ENCODE measurements around the gene RPL18A. TPM values are rescaled to one million over a fixed set of nuclear protein-coding genes. Genes with fewer than 3 reads are reported as not detected.
A peak's percentile ranks its signal among the peaks of the same experiment; 100 is the strongest.

RPL18A gene
- total and polyA plus RNA-seq, 10 of the 15 experiments (the other 5 are each of a cell fraction or from before 2014, with no cell fraction given) = 1,181 to 3,774 (median 2,300) TPM

DNA sequence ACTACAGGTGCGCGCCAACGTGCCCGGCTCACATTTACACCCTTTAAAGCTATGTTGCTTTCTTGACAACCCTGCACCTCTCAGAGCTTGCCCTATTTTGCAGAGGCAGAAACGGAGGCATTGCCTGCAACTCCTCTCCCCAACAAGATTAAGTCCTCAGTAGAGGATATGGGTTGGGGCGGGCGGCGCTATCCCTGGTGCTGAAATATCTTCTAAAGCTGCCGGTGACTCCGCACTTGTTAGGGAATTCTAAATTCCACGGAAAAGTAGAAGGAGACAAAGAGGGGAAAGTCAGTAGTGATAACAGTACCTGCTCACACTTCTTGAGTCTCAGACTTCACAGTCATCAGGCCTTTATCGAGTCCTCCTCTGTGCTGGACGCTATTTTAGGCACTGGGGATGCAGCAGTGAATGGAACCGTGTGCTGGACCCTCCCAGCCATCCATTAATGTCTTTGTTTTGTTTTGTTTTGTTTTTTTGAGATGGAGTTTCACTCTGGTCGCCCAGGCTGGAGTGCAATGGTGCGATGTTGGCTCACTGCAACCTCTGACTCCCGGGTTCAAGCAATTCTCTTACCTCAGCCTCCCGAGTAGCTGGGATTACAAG lies 30.0 kb downstream of the RPL18A start:
- WGBS (ENCODE audit: insufficient coverage, insufficient replicate concordance, low lambda C conversion rate, missing lambda C conversion rate) = 64% methylated on average over 18 of the region's 18 CpGs
- Histone ChIP-seq H3K79me2 (ENCODE audit: control insufficient read depth, insufficient read depth, low read length) (no peaks in the 10 kb centered on the region), H3K9me3 (replicated peaks; ENCODE audit: control insufficient read depth, insufficient read depth, low read length) (no peaks in the 10 kb centered on the region), H3K4me3 (no peak overlapping the region), H4K20me1 (ENCODE audit: control insufficient read depth, insufficient read depth) (no peaks in the 10 kb centered on the region), H3K4me2 (ENCODE audit: control insufficient read depth, insufficient read depth) (no peak overlapping the region), H3K36me3 (ENCODE audit: control insufficient read depth in 2 of 2, insufficient read depth in 2 of 2, low read length in 1 of 2) (no peaks in the 10 kb centered on the region), H3K27ac (ENCODE audit: control insufficient read depth, insufficient read depth) (no peak overlapping the region), H3K4me1 (ENCODE audit: control insufficient read depth, insufficient read depth, low read length) (peaks cover 23% of the 10 kb centered on the region), H2AFZ (ENCODE audit: control insufficient read depth, low read depth, low read length) (no peak overlapping the region), H3K27me3 (replicated peaks in 1 of 2; ENCODE audit: control insufficient read depth in 2 of 2, insufficient read depth in 2 of 2, low read length in 1 of 2) (no peaks in the 10 kb centered on the region; a peak in 1 of 4 replicates), H3K9ac (ENCODE audit: control insufficient read depth, insufficient read depth, low read length) (no peak overlapping the region)
- TF ChIP-seq YY1 (IDR thresholded peaks at IDR 0.05; ENCODE audit: low read depth, low read length) = no peak
- TF ChIP-seq, protein P1, sequence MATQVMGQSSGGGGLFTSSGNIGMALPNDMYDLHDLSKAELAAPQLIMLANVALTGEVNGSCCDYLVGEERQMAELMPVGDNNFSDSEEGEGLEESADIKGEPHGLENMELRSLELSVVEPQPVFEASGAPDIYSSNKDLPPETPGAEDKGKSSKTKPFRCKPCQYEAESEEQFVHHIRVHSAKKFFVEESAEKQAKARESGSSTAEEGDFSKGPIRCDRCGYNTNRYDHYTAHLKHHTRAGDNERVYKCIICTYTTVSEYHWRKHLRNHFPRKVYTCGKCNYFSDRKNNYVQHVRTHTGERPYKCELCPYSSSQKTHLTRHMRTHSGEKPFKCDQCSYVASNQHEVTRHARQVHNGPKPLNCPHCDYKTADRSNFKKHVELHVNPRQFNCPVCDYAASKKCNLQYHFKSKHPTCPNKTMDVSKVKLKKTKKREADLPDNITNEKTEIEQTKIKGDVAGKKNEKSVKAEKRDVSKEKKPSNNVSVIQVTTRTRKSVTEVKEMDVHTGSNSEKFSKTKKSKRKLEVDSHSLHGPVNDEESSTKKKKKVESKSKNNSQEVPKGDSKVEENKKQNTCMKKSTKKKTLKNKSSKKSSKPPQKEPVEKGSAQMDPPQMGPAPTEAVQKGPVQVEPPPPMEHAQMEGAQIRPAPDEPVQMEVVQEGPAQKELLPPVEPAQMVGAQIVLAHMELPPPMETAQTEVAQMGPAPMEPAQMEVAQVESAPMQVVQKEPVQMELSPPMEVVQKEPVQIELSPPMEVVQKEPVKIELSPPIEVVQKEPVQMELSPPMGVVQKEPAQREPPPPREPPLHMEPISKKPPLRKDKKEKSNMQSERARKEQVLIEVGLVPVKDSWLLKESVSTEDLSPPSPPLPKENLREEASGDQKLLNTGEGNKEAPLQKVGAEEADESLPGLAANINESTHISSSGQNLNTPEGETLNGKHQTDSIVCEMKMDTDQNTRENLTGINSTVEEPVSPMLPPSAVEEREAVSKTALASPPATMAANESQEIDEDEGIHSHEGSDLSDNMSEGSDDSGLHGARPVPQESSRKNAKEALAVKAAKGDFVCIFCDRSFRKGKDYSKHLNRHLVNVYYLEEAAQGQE (IDR thresholded peaks at IDR 0.05; ENCODE audit: low read depth, low read length) = peak; percentile 90
- ChIA-PET POLR2A (no interaction called here), SMC1A (ENCODE audit: uncharacterized antibody, unreplicated experiment) (no interaction called here), CTCF (no interaction called here), RAD21 (ENCODE audit: unreplicated experiment) (no interaction called here)
- ATAC-seq (no peak), FAIRE-seq (no peak), DNase-seq (ENCODE audit: low read depth, low spot score) (no peak)
- in situ Hi-C loops (cut with MboI) = no loop called here
- intact Hi-C loops (cut with micrococcal nuclease; ENCODE audit: unreplicated experiment) = loop anchor here (5.0 kb wide), 1 partner anchor 38 kb away; no protein-coding TSS in a partner anchor
- no TSS peak for BruUV-seq (replicated peaks)

DNA sequence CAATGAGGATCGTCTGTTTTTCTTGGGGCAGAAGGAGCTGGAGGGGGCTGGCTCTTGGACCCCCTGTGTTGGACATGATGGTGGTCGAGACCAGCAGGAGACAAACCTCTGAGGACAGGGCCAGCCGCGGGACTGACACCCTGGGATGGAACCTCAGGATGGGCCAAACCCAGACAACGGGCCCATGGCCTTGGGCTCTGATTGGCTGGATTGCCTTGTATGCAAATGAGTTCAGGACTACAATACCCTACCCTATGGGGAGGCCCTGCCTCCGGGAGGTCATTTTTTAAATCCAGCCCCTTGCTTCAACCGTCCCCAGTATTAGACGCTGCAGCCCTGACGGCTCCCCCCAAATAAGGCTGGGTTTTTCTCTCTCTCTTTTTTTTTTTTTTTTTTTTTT lies 34.1 kb downstream of the RPL18A start:
- no peak for DNase-seq (ENCODE audit: low read depth, low spot score)
- no peaks in the 10 kb centered on the region for H3K4me1 ChIP-seq (ENCODE audit: control insufficient read depth, insufficient read depth, low read length)
- H3K4me3 ChIP-seq = no peak overlapping the region
- no TSS peak for BruUV-seq (replicated peaks)
- H3K4me2 ChIP-seq (ENCODE audit: control insufficient read depth, insufficient read depth) = no peak overlapping the region
- FAIRE-seq = no peak
- no peaks in the 10 kb centered on the region for H3K79me2 ChIP-seq (ENCODE audit: control insufficient read depth, insufficient read depth, low read length)
- ChIA-PET CTCF (no interaction called here), SMC1A (ENCODE audit: uncharacterized antibody, unreplicated experiment) (no interaction called here), POLR2A (no interaction called here), RAD21 (ENCODE audit: unreplicated experiment) (no interaction called here)
- H3K9me3 ChIP-seq (replicated peaks; ENCODE audit: control insufficient read depth, insufficient read depth, low read length) = no peaks in the 10 kb centered on the region
- WGBS (ENCODE audit: insufficient coverage, insufficient replicate concordance, low lambda C conversion rate, missing lambda C conversion rate) = 50% methylated on average over 9 of the region's 9 CpGs
- H2AFZ ChIP-seq (ENCODE audit: control insufficient read depth, low read depth, low read length) = no peak overlapping the region
- ATAC-seq = no peak
- H3K27me3 ChIP-seq (replicated peaks in 1 of 2; ENCODE audit: control insufficient read depth in 2 of 2, insufficient read depth in 2 of 2, low read length in 1 of 2) = no peaks in the 10 kb centered on the region; a peak in 1 of 4 replicates
- no peaks in the 10 kb centered on the region for H3K36me3 ChIP-seq (ENCODE audit: control insufficient read depth in 2 of 2, insufficient read depth in 2 of 2, low read length in 1 of 2)
- intact Hi-C loops (cut with micrococcal nuclease; ENCODE audit: unreplicated experiment) = no loop called here
- no peaks in the 10 kb centered on the region for H4K20me1 ChIP-seq (ENCODE audit: control insufficient read depth, insufficient read depth)
- H3K27ac ChIP-seq (ENCODE audit: control insufficient read depth, insufficient read depth) = no peak overlapping the region
- no peak overlapping the region for H3K9ac ChIP-seq (ENCODE audit: control insufficient read depth, insufficient read depth, low read length)
- in situ Hi-C loops (cut with MboI) = no loop called here
- no peak for TF ChIP-seq STAT3 (IDR thresholded peaks at IDR 0.05; ENCODE audit: low read depth, low read length)
- no peak for TF ChIP-seq YY1 (IDR thresholded peaks at IDR 0.05; ENCODE audit: low read depth, low read length)
- no peak for TF ChIP-seq IKZF2 (IDR thresholded peaks at IDR 0.05)
- no peak for TF ChIP-seq HCFC1 (IDR thresholded peaks at IDR 0.05; ENCODE audit: low read length)
- TF ChIP-seq, protein P2, sequence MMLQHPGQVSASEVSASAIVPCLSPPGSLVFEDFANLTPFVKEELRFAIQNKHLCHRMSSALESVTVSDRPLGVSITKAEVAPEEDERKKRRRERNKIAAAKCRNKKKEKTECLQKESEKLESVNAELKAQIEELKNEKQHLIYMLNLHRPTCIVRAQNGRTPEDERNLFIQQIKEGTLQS (IDR thresholded peaks at IDR 0.05; ENCODE audit: borderline replicate concordance, extremely low read depth, low read depth, low read length) = no peak
- TF ChIP-seq EGR1 (IDR thresholded peaks at IDR 0.05; ENCODE audit: borderline replicate concordance in 1 of 2, low read depth in 2 of 2, low read length in 2 of 2) = no peak
- TF ChIP-seq PML (IDR thresholded peaks at IDR 0.05; ENCODE audit: low read length) = no peak
- no peak for TF ChIP-seq RB1 (IDR thresholded peaks at IDR 0.05; ENCODE audit: borderline replicate concordance)
- no peak for TF ChIP-seq EZH2 (IDR thresholded peaks at IDR 0.05; ENCODE audit: borderline replicate concordance, control insufficient read depth, low read depth, low read length)
- TF ChIP-seq TARDBP (IDR thresholded peaks at IDR 0.05; ENCODE audit: borderline replicate concordance) = no peak
- no peak for TF ChIP-seq CBX5 (IDR thresholded peaks at IDR 0.05; ENCODE audit: low read depth)
- TF ChIP-seq KDM1A (IDR thresholded peaks at IDR 0.05; ENCODE audit: borderline replicate concordance) = no peak
- no peak for TF ChIP-seq BHLHE40 (IDR thresholded peaks at IDR 0.05; ENCODE audit: borderline replicate concordance in 1 of 2, low read depth in 2 of 2, low read length in 1 of 2)
- TF ChIP-seq POLR2A (IDR thresholded peaks at IDR 0.05; ENCODE audit: low read depth, low read length) = no peak
- TF ChIP-seq ZNF274 (IDR thresholded peaks at IDR 0.05; ENCODE audit: insufficient read depth, insufficient read length) = no peak
